ENCODE data around the gene LYRM1.

Gene LYRM1

DNA sequence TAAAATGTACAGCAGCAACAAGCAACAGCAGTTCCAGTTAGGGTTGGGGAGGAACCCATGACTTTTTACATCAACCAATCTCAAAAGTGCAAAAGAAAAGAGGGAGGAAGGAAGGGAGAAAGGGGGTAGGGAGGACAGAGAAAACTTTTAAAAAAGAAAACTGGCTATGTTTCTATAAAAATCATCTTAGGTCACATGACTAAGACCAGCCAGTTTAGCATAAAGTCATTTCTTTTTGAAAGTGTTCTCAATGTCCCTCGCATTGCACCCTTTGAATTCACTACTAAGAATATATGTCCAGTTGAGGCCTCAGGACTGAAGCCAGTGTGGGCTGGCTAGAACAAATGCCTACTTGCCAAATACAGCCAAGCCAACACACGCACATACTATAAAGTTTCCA is 29.3 kb upstream of the LYRM1 start:
- no peak for DNase-seq (ENCODE audit: low spot score)
- TF ChIP-seq, protein P1, sequence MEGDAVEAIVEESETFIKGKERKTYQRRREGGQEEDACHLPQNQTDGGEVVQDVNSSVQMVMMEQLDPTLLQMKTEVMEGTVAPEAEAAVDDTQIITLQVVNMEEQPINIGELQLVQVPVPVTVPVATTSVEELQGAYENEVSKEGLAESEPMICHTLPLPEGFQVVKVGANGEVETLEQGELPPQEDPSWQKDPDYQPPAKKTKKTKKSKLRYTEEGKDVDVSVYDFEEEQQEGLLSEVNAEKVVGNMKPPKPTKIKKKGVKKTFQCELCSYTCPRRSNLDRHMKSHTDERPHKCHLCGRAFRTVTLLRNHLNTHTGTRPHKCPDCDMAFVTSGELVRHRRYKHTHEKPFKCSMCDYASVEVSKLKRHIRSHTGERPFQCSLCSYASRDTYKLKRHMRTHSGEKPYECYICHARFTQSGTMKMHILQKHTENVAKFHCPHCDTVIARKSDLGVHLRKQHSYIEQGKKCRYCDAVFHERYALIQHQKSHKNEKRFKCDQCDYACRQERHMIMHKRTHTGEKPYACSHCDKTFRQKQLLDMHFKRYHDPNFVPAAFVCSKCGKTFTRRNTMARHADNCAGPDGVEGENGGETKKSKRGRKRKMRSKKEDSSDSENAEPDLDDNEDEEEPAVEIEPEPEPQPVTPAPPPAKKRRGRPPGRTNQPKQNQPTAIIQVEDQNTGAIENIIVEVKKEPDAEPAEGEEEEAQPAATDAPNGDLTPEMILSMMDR (IDR thresholded peaks at IDR 0.05; ENCODE audit: borderline replicate concordance, control extremely low read depth, extremely low read depth, insufficient read depth, missing control alignments), result no peak
- in situ Hi-C loops (cut with MboI; ENCODE audit: low sequenced_read_pairs, unreplicated experiment), result no loop called here

DNA sequence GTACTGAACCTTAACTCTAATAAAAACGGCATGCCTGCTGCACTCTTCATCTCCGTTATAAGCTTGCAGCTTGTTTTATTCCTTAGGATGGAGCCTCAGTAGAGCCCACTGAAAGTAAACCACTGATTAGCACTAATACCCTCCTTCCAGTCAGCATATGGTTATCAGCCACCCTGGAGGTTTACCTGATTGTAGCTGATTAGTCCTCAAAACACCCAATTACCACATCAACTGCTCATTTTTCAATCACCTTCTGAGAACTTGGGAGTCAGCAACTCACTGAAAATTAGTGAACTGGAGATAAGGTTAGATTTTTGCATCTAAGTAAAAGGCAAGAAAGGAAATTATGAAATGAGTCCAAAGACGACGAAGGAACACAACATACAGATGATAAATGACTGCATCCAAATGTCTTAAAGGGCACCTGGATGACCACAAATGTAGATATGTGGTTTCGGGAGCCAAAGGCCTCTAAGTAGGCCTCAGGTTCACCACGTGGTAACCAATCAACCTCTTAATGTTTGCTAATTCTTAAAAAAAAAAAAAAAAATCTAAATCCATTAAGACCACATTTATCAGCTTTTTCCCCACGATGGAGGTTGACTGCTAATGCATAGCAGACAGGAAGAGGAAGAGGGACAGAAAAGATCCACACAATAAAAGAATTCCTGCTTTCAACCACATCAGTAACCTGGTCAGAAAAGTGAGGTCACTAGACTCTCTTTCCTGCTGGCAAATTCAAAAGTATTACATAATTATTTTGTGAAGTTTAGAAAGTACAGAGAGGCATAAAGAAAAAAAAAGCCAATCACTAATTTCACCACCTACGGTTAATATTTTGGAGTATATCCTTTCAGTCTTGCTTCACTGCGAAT is 28.4 kb upstream of the LYRM1 start:
- DNase-seq (ENCODE audit: low spot score), result no peak
- in situ Hi-C loops (cut with MboI; ENCODE audit: low sequenced_read_pairs, unreplicated experiment), result no loop called here
- TF ChIP-seq, protein P1 (IDR thresholded peaks at IDR 0.05; ENCODE audit: borderline replicate concordance, control extremely low read depth, extremely low read depth, insufficient read depth, missing control alignments), result no peak

DNA sequence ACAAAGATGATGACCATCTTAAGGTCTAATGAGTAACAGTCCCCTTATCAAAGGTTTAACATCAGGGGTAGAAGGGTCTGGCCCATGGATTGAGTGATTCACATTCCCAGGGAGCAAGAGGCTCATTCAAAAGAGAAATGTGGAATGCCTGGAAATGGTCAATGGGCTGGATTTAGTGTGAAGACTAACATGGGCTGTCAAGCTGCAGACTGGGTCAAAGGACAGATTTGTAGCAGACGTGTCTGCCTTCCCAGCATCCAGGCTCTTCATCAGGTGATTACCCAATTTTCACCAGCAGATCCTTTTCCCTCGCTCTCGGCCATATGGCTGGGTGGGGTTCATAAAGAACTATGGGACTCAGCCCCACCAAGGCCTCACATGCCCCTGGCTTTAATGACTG is 27.2 kb upstream of the LYRM1 start:
- in situ Hi-C loops (cut with MboI; ENCODE audit: low sequenced_read_pairs, unreplicated experiment), result no loop called here
- DNase-seq (ENCODE audit: low spot score), result no peak
- TF ChIP-seq, protein P1 (IDR thresholded peaks at IDR 0.05; ENCODE audit: borderline replicate concordance, control extremely low read depth, extremely low read depth, insufficient read depth, missing control alignments), result no peak

DNA sequence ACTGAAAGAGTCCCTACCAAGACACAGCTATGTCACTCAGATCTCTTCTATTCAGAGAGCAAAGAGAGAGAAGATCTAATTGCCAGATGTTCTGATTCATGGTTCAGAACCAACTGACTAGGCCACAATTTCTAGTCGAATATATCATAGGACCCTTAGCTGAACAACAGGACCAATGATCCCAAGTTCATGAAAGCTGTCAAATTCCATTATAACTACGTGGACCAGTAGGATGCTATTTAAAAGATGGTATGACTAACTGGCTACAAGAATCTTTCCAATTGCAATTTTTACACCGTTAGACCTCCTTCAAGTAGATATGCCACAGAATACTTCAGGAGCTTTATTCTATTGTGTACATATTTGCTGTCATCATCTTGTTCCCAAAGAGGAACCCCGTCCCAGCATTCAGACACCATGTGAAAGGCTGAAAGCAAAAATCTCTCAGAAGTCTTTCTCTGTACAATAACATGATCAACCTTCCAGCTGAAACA is 26.4 kb upstream of the LYRM1 start:
- no peak for DNase-seq (ENCODE audit: low spot score)
- in situ Hi-C loops (cut with MboI; ENCODE audit: low sequenced_read_pairs, unreplicated experiment), result no loop called here
- TF ChIP-seq, protein P1 (IDR thresholded peaks at IDR 0.05; ENCODE audit: borderline replicate concordance, control extremely low read depth, extremely low read depth, insufficient read depth, missing control alignments), result no peak

DNA sequence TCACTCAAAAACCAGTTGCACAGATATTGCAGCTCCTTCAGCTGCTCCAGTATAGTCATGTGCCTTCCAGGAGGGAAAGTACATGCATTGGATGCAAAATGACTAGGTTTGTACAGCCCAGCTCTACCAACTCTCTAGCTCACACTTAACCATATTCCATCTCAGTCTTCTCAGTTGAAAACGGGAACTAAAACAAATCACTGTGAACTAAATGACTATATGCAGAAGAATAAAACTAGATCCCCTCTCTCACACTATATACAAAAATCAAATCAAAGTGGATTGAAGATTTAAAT is 25.3 kb upstream of the LYRM1 start:
- TF ChIP-seq, protein P1 (IDR thresholded peaks at IDR 0.05; ENCODE audit: borderline replicate concordance, control extremely low read depth, extremely low read depth, insufficient read depth, missing control alignments), result no peak
- DNase-seq (ENCODE audit: low spot score), result no peak
- in situ Hi-C loops (cut with MboI; ENCODE audit: low sequenced_read_pairs, unreplicated experiment), result no loop called here

DNA sequence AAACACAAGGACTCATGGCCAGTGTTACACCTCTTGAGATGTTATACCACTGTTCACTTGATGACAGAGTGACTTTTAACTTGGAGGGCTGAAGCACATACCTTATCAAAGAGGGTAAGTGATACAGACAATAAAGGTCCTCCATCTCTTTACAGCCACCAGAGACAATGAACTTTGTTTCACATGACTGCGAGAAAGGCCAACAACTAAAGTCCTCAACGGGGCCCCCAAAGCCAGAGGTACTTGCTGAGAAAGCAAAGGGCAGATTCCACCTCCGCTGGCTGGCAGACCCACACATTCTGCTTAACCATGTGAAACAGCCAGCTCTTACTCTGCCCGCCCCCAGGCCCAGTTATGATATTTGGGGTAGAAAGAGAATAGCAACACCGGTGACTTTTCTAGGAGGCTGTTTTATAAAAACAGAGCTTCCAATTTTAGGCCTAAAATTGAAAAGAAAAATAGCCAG is 21.9 kb upstream of the LYRM1 start:
- in situ Hi-C loops (cut with MboI; ENCODE audit: low sequenced_read_pairs, unreplicated experiment), result no loop called here
- TF ChIP-seq, protein P1 (IDR thresholded peaks at IDR 0.05; ENCODE audit: borderline replicate concordance, control extremely low read depth, extremely low read depth, insufficient read depth, missing control alignments), result no peak
- no peak for DNase-seq (ENCODE audit: low spot score)
